A673 (cell line): ENCODE measurements around the gene SMAP2.

Experiments
- EZH2 ChIP-seq: fragments of 200-600 bp; sonication (generic); IDR thresholded peaks from 2 replicates; pipeline ENCODE4 v1.6.1; 2017; ENCODE audit warnings: borderline replicate concordance, low read depth, mild to moderate bottlenecking, mixed read lengths, antibody characterized with exemption, low read length; ENCODE audit not compliant: poor library complexity, severe bottlenecking
- TF ChIP-seq, protein P1 (sequence below): fragments of 300-800, 200-600 bp; sonication (generic); conservative IDR thresholded peaks from 2 replicates; pipeline ENCODE4 v1.5.1; 2017; ENCODE audit warnings: low read depth, mild to moderate bottlenecking, antibody characterized with exemption, low read length, moderate library complexity, mixed read lengths

DNA sequence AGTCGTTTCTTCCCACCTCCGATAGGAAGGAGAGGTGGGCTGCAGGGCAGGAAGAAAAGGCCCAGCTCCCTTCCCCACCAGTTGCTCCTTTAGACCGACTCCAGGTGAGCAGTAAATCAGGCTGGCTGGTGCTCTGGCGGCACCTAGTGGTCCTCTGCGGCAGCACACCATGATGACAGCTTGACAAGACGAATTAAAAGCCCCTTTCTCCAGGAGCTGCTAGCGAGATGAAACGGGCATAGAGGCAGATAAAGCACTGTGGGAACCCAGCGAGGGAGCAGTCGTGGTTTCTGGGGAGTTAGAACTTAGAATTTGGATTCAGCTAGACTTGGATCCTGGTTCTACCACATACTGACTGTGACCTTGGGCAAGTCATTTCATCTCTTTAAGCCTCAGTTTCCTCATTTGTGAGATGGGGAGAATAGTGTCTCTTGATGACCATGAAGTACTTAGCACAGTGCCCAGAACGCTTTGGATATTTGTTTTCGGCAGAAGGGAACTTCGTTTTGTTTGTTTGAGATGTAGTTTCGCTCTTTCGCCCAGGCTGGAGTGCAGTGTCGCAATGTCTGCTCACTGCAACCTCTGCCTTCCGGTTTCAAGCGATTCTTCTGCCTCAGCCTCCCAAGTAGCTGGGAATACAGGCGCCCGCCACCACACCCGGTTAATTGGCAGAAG, 34.6 kb upstream of the SMAP2 start:
- TF ChIP-seq, protein P1, sequence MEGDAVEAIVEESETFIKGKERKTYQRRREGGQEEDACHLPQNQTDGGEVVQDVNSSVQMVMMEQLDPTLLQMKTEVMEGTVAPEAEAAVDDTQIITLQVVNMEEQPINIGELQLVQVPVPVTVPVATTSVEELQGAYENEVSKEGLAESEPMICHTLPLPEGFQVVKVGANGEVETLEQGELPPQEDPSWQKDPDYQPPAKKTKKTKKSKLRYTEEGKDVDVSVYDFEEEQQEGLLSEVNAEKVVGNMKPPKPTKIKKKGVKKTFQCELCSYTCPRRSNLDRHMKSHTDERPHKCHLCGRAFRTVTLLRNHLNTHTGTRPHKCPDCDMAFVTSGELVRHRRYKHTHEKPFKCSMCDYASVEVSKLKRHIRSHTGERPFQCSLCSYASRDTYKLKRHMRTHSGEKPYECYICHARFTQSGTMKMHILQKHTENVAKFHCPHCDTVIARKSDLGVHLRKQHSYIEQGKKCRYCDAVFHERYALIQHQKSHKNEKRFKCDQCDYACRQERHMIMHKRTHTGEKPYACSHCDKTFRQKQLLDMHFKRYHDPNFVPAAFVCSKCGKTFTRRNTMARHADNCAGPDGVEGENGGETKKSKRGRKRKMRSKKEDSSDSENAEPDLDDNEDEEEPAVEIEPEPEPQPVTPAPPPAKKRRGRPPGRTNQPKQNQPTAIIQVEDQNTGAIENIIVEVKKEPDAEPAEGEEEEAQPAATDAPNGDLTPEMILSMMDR, result peak; percentile 99
- TF ChIP-seq EZH2, result no peak
